Measurements from ENCODE around the gene CTDP1. TPM values are rescaled to one million over a fixed set of nuclear protein-coding genes. Genes with fewer than 3 reads are reported as not detected.

Gene CTDP1
- polyA plus RNA-seq, 1 donor (not counting 4 experiments of a cell fraction or from before 2014, with no cell fraction given) = 9.2 TPM

- dilution Hi-C loops (cut with MboI; ENCODE audit: extremely low pct_ligation_motif_present, low sequenced_read_pairs) = no loop called here
- no peaks in the 10 kb centered on the region for H3K36me3 ChIP-seq (ENCODE audit: control insufficient read depth in 2 of 2, extremely low read depth in 1 of 2, insufficient read depth in 2 of 2, low read length in 2 of 2)
- H4K20me1 ChIP-seq (ENCODE audit: control insufficient read depth, extremely low read depth, insufficient read depth, low read length) = no peaks in the 10 kb centered on the region
- H3K27ac ChIP-seq (ENCODE audit: control insufficient read depth, insufficient read depth, low read length) = no peak overlapping the region
- no peaks in the 10 kb centered on the region for H3K9me3 ChIP-seq (ENCODE audit: control insufficient read depth, low read depth, low read length)
- H3K9me1 ChIP-seq (ENCODE audit: control insufficient read depth, extremely low read depth, insufficient read depth, low read length) = no peaks in the 10 kb centered on the region
- FAIRE-seq (no peak), DNase-seq (ENCODE audit: low read depth, low spot score) (no peak)
- no peak overlapping the region for H3K9ac ChIP-seq (ENCODE audit: control insufficient read depth, extremely low read depth, insufficient read depth, low read length)
- no peaks in the 10 kb centered on the region for H3K4me1 ChIP-seq (ENCODE audit: control insufficient read depth, extremely low read depth, insufficient read depth, low read length)
- TF ChIP-seq EZH2 (IDR thresholded peaks at IDR 0.05; ENCODE audit: low read length) = no peak
- TF ChIP-seq, protein P1, sequence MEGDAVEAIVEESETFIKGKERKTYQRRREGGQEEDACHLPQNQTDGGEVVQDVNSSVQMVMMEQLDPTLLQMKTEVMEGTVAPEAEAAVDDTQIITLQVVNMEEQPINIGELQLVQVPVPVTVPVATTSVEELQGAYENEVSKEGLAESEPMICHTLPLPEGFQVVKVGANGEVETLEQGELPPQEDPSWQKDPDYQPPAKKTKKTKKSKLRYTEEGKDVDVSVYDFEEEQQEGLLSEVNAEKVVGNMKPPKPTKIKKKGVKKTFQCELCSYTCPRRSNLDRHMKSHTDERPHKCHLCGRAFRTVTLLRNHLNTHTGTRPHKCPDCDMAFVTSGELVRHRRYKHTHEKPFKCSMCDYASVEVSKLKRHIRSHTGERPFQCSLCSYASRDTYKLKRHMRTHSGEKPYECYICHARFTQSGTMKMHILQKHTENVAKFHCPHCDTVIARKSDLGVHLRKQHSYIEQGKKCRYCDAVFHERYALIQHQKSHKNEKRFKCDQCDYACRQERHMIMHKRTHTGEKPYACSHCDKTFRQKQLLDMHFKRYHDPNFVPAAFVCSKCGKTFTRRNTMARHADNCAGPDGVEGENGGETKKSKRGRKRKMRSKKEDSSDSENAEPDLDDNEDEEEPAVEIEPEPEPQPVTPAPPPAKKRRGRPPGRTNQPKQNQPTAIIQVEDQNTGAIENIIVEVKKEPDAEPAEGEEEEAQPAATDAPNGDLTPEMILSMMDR (optimal IDR thresholded peaks at IDR 0.05 in 1 of 3, IDR thresholded peaks at IDR 0.05 in 1 of 3, conservative IDR thresholded peaks at IDR 0.05 in 1 of 3; ENCODE audit: extremely low read depth in 1 of 3, insufficient read depth in 2 of 3, low read length in 3 of 3) = no peak
- H3K4me2 ChIP-seq (ENCODE audit: control insufficient read depth, extremely low read depth, insufficient read depth, low read depth, low read length) = no peak overlapping the region
- H3K79me2 ChIP-seq (ENCODE audit: control insufficient read depth, insufficient read depth, low read length) = no peaks in the 10 kb centered on the region
- H2AFZ ChIP-seq (ENCODE audit: control insufficient read depth, low read length) = no peak overlapping the region
- peaks cover 24% of the 10 kb centered on the region for H3K27me3 ChIP-seq (ENCODE audit: control insufficient read depth, extremely low read depth, insufficient read depth, low read length)
- H3K4me3 ChIP-seq (ENCODE audit: control insufficient read depth in 2 of 3, extremely low read depth in 1 of 3, insufficient read depth in 2 of 3, low read depth in 1 of 3, low read length in 3 of 3) = no peak overlapping the region
Observed at GRCh38 chr18:79640875-79641274, 38.7 kb upstream of the CTDP1 start.

DNA sequence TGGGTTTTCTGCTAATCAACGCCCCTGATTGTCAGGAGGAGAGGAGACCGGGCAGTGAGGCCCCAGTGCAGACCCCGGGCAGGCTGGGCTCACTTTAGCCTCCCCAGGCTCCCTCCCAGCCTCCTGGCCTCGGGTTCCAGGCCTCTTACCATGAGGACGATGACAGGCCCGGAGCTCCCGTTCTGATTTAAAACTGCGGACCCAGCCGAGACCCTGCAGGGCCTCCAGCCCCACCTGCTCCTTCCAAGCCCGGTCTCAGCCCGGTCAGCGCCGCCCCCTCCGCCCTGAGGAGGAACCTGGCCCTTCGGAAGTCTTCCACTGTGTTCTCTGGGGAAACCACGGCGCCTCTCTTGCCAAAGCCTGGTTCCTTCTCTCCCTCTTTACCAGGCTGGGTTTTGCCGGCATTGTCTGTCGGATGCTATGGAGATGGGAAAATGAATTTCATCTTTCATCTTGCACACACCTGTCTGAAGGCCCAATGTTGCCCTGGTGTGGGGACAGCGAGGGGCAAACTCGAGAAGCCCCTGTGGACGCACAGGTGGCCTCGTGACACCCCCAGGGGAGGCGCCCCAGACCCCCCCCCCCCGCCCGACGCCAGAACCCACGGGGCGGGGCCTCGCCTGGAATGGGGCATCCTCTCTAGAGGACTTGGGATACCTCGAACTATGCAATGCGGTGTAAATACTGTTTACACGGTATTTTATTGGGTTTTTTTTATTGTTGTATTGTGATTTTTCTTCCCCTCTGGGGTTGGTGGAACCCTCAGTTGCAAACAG lies 37.7 kb upstream of the CTDP1 start:
- H2AFZ ChIP-seq (ENCODE audit: control insufficient read depth, low read length) = no peak overlapping the region
- H3K4me2 ChIP-seq (ENCODE audit: control insufficient read depth, extremely low read depth, insufficient read depth, low read depth, low read length) = no peak overlapping the region
- H3K79me2 ChIP-seq (ENCODE audit: control insufficient read depth, insufficient read depth, low read length) = no peaks in the 10 kb centered on the region
- H3K4me1 ChIP-seq (ENCODE audit: control insufficient read depth, extremely low read depth, insufficient read depth, low read length) = no peaks in the 10 kb centered on the region
- H4K20me1 ChIP-seq (ENCODE audit: control insufficient read depth, extremely low read depth, insufficient read depth, low read length) = no peaks in the 10 kb centered on the region
- no peaks in the 10 kb centered on the region for H3K9me1 ChIP-seq (ENCODE audit: control insufficient read depth, extremely low read depth, insufficient read depth, low read length)
- no peak for DNase-seq (ENCODE audit: low read depth, low spot score)
- no peak overlapping the region for H3K9ac ChIP-seq (ENCODE audit: control insufficient read depth, extremely low read depth, insufficient read depth, low read length)
- H3K9me3 ChIP-seq (ENCODE audit: control insufficient read depth, low read depth, low read length) = no peaks in the 10 kb centered on the region
- dilution Hi-C loops (cut with MboI; ENCODE audit: extremely low pct_ligation_motif_present, low sequenced_read_pairs) = no loop called here
- no peak overlapping the region for H3K27ac ChIP-seq (ENCODE audit: control insufficient read depth, insufficient read depth, low read length)
- FAIRE-seq = no peak
- peaks cover 23% of the 10 kb centered on the region for H3K27me3 ChIP-seq (ENCODE audit: control insufficient read depth, extremely low read depth, insufficient read depth, low read length)
- no peak for TF ChIP-seq EZH2 (IDR thresholded peaks at IDR 0.05; ENCODE audit: low read length)
- TF ChIP-seq, protein P1 (optimal IDR thresholded peaks at IDR 0.05 in 1 of 3, IDR thresholded peaks at IDR 0.05 in 1 of 3, conservative IDR thresholded peaks at IDR 0.05 in 1 of 3; ENCODE audit: extremely low read depth in 1 of 3, insufficient read depth in 2 of 3, low read length in 3 of 3) = no peak
- no peak overlapping the region for H3K4me3 ChIP-seq (ENCODE audit: control insufficient read depth in 2 of 3, extremely low read depth in 1 of 3, insufficient read depth in 2 of 3, low read depth in 1 of 3, low read length in 3 of 3)
- H3K36me3 ChIP-seq (ENCODE audit: control insufficient read depth in 2 of 2, extremely low read depth in 1 of 2, insufficient read depth in 2 of 2, low read length in 2 of 2) = no peaks in the 10 kb centered on the region

Measured in keratinocyte (primary cell).